Skin of body (tissue), 2 donors: ENCODE results near the gene CD84. TPM values are rescaled to one million over a fixed set of nuclear protein-coding genes. Genes with fewer than 3 reads are reported as not detected.
"Not testable (repeated sequence)": the region's sequence is repeated elsewhere in the genome, so short reads cannot be mapped to it uniquely, and the experiment has no call there.

Experiments used
- DNase-seq: peaks from one replicate; lab custom pipeline; 2025; lab: John Stamatoyannopoulos, UW
- total RNA-seq: library from RNA; depleted of rRNA; stranded (reverse); fragments of >200 nt; gene quantifications from one replicate; pipeline ENCODE4 v1.2.3, GENCODE V29; 2014

Gene CD84
- total RNA-seq, 1 donor from 2014 or later = 3.8 TPM

- no peak for DNase-seq
Measured at GRCh38 chr1:160610569-160611242, 31.4 kb upstream of the CD84 start.

GRCh38 chr1:160608941-160609340 is 29.6 kb upstream of the CD84 start:
- no peak for DNase-seq

- no peak for DNase-seq
Measured at GRCh38 chr1:160608514-160608913, 29.2 kb upstream of the CD84 start.

DNA sequence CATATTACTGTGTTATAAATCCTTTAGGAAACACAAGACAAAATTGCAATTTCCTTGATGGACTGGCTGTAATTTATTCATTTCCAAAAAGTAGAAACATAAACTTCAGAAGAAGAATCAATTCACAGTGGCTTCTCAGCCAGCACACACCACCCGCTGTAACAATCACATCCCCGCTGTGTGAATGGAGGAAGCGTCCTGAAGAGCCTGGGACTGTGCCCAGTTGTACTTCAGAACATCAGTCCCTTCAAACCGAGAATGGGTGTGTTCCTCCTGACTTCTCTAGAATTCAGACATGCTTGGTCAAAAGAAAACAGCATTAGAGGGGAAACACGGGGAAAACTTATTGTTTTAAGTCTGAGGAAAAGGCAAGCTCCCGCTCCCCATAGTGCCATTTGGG is 28.8 kb upstream of the CD84 start:
- DNase-seq = no peak

GRCh38 chr1:160607672-160608032 is 28.4 kb upstream of the CD84 start:
- DNase-seq = no peak

DNA sequence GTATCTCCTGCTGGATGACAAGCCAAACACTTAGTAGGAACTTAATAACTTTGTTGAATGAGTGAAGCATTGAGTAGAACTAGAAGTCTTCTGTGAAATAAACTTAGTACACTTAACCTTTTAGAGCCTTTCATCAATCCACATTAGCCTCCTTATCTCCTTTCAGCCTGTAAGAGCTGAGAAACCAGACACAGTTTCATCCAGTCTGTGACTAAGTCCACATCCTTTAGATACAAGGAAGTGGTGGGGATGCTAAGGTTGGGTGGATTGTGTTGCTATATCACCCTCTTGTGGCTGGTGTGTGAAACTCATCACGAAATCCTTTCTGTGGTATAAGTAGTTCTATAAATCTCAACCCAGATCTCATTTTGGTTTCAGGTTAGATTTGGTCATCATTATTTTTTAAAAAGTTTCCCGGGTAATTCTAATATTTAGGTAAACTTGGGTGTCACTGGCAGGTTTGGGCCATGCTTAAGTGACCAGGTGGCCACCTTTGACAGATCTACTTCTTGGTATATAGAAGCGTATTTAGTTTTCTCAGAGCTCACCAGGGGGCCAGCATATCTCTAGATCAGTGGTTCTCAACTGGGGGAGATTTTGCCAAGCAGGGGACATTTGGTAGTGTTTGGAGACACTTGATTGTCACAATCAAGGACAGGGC is 27.8 kb upstream of the CD84 start:
- DNase-seq = peak; percentile 39

DNA sequence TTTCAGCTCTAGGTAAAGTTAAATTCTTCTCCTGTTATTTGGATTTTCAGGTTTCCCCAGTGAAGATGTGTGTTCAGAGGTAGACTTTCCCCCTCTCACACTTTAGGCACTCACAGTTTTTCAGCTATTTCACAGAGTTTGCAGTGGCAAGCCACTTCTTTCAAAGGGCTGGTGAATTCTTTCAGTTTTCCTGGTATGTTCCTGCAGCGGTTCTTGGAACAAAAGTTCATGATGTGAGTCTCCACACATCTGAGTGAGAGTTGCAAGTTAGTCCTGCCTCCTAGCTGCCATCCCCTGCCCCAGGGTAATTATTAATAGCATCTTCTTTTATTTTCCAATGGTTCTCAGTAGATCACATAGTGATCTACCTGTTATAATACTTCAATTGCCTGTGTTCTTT is 27.3 kb upstream of the CD84 start:
- DNase-seq = no peak

DNA sequence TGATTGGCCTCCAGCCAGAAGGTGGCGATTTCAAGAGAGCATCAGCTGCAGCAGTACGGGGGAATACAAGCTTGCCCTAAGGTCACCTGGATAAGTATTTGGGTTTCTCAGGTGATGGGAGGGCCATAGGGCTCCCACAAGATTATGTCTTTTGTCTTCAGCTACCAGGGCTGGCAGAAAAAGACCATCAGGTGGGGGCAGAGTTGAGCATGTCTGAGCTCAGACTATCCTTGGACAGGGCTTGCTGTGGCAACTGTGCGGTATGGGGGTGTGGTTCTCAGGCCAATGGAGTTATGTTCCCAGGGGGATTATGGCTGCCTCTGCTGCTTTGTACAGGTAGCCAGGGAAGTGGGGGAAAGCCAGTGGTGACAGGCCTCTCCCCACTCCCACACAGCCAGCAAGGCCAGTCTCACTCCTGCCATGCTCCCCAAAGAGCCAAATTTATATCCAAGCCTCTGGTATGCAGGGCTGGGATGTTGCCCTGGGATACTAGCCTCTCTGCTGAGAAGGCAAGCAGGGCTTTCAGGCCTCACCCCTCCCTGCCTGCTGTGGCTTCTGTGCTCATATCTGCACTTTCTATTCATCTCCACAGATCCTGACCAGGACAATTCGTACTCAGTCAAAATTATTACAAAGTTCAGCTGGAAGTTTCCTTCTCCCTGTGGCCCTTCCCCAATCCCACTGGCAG is 26.6 kb upstream of the CD84 start:
- no peak for DNase-seq

- DNase-seq = no peak
Measured at GRCh38 chr1:160605205-160605604, 25.9 kb upstream of the CD84 start.

GRCh38 chr1:160597705-160598104 is 18.4 kb upstream of the CD84 start:
- no peak for DNase-seq

DNA sequence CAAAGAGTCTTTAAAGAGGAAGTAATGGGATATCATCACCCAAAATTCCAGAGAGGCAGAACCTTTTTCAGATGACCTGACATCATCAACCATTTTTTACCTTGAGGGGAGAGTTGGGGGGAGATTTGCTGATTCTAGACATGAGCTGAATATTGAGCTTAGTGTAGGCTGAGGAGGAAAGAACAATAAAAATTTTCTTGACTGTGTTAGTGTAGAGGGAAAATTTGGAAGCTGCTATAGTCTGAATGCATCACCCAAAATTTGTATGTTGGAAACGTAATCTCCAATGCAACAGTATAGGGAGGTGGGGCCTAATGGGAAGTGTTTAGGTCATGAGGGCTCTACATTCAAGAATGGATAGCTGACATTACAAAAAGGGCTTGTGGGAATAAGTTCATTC is 17.8 kb upstream of the CD84 start:
- DNase-seq = no peak

- DNase-seq = no peak
Measured at GRCh38 chr1:160590488-160590887, 11.2 kb upstream of the CD84 start.

DNA sequence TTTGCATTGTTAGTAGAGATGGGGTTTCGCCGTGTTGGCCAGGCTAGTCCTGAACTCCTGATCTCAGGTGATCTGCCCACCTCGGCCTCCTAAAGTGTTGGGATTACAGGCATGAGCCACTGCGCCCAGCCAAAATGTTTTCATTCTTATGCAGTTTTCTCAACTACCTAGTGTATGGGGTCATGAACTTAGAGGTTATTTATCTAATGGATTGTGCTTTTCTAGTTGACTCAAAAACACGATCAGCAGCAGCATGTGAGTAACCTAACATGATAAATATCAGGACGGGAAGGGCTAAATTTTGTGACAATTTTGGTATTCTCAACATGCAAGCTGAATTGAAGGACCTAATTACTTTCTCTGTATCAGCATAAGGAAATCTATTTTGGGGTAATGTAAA is 9.2 kb upstream of the CD84 start:
- DNase-seq = no peak

DNA sequence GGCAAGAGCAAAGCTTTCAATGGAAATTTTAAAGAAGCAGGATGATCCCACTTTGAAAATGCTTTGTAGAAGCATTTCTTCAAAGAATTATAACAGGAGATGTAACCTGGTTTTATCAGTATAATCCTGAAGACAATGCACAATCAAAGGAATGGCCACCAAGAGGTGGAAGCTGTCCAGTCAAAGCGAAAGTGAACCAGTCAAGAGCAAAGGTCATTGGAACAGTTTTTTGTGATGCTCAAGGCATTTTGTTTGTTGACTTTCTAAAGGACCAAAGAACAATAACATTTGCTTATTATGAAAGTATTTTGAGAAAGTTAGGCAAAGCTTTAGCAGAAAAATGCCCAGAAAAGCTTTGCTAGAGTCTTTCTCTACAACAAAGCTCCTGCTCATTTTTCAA is 5.5 kb upstream of the CD84 start:
- no peak for DNase-seq

DNA sequence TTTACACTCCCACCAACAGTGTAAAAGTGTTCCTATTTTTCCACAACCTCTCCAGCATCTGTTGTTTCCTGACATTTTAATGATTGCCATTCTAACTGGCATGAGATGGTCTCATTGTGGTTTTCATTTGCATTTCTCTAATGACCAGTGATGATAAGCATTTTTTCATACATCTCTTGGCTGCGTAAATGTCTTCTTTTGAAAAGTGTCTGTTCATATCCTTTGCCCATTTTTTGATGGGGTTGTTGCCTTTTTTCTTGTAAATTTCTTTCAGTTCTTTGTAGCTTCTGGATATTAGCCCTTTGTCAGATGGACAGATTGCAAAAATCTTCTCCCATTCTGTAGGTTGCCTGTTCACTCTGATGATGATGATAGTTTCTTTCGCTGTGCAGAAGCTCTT is 3.7 kb upstream of the CD84 start:
- not testable (repeated sequence) for DNase-seq

DNA sequence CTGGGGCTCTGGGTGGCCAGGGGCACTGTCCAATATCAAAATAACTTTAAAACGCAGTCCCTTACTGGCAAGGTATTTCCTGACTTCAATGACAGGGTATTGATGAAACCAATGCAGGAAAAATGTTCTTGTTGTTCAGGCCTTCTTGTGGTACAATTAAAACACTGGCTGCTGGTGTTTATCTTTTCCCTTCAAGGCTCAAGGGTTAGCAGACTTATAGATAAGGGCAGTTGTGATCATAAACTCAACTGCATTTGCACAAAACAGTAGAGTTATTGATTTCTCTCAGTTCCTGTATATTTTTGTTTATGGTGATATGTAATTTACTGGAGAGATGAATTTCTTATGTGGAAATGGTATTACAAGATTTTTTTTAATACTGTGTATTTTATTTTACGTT is 2.7 kb upstream of the CD84 start:
- DNase-seq = no peak

DNA sequence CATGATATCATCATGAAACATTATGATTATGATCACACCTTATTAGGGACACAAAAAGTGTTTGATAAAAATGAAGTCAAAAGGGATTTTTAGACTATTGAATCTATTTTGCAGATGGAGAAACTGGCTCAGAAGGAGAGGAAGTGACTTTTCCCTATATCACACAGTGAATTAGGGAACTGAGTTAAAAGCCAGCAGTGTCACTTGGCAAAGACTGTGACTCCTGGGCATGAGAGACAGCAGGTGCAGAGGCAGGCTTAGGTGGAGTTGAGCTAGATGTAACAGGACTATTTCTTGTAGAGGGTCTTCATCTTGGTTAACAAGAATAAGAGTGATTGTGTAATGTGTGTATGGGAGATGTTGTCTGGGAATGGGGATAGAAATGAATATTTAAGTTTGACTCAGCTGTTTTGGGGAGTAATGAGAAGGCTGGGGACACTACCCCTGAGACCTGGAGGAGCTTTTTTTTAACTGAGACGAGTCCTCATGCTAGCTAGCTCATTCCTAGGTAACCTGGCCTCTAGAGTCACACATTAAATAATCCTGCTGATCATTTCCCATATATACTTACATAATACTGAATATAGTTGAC is 1.0 kb upstream of the CD84 start:
- no peak for DNase-seq

DNA sequence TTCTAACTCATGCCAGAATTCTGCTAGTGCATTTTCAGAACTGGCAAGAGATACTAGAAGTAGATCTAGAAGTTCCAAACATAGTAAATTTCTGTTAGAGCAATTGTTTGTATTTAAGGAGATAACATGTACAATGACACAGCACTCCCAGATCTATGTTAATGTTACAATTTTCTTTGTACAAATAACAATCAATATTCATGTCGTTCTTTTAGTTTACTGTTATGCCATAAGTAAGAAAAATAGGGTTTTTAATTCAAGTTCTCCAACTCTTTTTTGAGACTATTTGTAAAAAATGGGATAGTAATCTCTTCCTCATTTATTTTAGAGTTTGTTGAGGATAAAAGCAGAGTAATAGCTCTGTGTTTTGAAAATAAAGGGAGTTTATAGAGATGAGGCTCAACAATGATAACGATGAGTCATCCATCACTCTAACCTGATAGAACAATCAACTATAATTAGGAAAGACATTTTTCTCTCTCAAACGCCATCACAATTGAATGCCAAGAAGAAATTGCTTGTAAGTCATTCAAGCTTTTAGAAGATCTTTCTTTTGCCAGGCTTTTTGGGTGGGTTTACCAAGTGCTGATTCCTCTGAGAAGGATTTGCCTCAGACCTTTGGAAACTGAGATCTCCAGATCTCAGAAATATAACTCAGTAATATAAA is 638 bp downstream of the CD84 start:
- no peak for DNase-seq

DNA sequence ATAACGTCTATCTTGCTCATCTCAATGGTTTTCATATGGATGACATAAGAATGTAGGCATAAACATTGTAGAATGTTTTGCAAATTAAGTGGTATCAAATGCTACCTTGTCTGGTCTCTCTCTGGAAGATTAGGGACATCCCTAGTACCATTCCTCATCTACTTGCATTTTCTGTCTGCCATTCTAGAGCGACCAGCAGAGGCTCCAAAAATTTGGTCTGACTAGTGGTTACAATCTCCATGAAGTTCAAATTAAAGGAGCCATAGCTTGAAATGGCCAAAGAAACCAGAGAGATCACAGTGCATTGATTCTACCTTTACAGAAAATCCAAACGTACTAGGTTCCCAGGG is 1.1 kb downstream of the CD84 start:
- DNase-seq = no peak

GRCh38 chr1:160577671-160578070 is 1.6 kb downstream of the CD84 start:
- no peak for DNase-seq

DNA sequence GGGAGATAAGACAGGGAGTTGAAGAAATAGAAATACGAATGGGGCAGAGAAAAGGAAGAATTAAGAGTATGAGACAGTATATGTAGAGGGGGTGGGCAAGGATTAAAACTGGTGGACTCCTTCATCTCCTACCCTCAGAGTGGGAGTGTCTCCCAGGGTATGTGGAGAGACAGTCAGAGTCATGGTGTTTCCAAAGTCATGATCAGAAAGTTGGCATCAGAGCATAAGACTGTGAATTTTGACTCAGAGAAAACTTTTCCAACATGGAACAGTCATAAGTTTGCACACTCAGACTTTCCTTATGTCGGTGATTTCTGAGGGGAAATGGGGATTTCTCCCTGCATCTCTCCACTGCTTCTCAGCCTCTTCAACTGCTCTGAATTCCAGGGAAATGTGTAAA is 2.4 kb downstream of the CD84 start:
- no peak for DNase-seq

DNA sequence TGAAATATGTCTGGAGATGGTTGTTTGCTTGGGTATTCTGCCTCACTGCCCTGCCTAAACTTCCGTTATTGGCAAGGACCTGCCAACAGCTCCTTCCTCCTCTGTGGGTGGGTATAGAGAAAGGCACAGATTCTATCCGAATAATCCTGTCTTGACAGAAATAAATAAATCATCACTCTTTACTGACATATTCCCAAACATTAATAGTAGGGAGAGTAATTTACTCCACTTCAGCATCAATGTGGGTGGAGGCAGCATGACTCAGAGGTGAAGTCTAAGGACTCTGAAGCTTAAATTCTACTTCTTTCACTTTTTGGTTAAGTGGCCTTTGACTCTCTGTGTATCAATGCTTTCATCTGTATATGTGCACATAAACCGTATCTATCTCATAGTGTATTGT is 2.9 kb downstream of the CD84 start:
- DNase-seq = no peak
